ENCODE data around the gene PCP2.

PCP2 gene

DNA sequence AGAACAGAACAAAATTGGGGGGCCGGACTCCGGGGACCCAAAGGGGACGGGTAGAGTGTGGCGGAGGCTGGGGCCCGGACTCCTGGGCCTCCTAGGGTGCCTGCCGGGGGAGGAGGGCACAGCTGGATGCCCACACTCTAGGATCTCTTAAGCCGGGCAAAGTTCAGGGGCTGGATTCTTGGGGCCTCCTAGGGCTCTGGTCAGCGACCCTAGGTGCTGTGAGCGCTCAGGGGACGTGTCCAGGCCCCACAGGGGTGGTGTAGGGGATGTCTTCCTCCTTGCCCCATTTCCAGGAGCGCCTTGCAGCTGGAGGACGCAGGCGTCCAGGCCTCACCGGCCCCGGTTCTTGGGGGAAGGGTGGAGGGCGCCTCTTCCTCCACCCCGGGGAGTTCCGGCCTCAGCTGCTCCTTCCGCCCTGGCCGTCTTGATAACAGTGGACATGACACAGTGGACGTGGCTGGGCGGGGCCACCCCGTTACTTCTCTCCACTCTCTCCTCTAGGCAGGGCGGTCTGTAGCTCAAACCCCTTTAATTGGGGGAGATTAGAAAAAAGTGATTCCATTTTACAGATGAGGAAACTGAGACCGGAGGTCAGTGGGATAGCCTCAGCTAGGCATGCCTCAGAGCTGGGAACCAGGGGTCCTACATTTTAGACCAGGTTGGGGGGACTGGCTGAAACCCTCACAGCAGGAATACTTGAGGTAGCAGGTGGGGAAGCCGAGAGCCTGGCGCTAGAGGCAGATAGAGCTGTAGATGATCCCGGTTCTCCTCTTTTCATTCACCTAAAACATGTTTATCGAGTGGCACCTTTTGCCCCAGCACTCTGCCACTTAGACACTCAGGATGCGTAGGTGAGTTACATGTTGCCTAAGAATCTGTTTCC lies 4.1 kb upstream of the PCP2 start:
- no peak for DNase-seq

GRCh38 chr19:7636691-7637373 lies 3.3 kb upstream of the PCP2 start, which contains the start of gene STXBP2:
STXBP2 (plus strand) TSS chr19:7637110; CDS start chr19:7637150, 40 bp downstream.
- peaks cover 0 to 42% of the 10 kb centered on the region in 2 donors for H3K27me3 ChIP-seq
- DNase-seq: peak in 1 of 2 donors; percentile 44
- no peaks in the 10 kb centered on the region for H3K9me3 ChIP-seq
- peak within 1 kb of the TSS; percentile 35 to 44 for H3K4me3 ChIP-seq
- peaks cover 0 to 14% (median 0%) of the 10 kb centered on the region in 3 donors for H3K36me3 ChIP-seq
- H3K27ac ChIP-seq: no peak within 1 kb of the TSS
- intact Hi-C loops (cut with DNase I; ENCODE audit: low total_unique reads): no loop called here
- H3K4me1 ChIP-seq: peaks cover 0 to 12% (median 1%) of the 10 kb centered on the region in 4 donors
- TF ChIP-seq CTCF (IDR thresholded peaks at IDR 0.05): no peak

More for the DNA sequence above, 4.1 kb upstream of the PCP2 start:
- Histone ChIP-seq H3K36me3 (peaks cover 0 to 10% (median 0%) of the 10 kb centered on the region in 3 donors), H3K27me3 (peaks cover 0 to 45% of the 10 kb centered on the region in 2 donors), H3K27ac (no peak overlapping the region), H3K4me3 (peak overlapping the region; percentile 35 to 44), H3K9me3 (no peaks in the 10 kb centered on the region), H3K4me1 (peaks cover 0 to 11% (median 1%) of the 10 kb centered on the region in 4 donors)
- intact Hi-C loops (cut with DNase I; ENCODE audit: low total_unique reads): no loop called here
- TF ChIP-seq CTCF (IDR thresholded peaks at IDR 0.05): no peak

DNA sequence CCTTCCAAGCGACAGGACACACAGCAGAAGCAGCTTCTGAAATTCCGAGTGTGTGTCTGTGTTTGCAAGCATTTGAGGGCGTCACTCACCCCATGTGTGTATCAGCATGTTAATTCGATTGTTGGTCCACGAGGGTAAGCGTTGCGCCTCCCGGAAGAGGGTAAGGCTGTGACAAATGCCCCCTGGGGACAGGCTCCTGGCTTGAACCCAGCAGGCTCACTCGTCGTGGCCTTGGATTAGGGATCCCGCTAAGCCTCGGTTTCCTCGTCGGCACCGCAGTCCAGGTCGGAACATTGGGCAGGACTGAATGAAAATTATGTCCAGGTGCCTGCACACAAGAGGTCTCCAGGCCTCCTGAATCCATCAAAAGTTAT lies 2.8 kb upstream of the PCP2 start:
- intact Hi-C loops (cut with DNase I; ENCODE audit: low total_unique reads): no loop called here
- H3K27ac ChIP-seq: no peak overlapping the region
- TF ChIP-seq CTCF (IDR thresholded peaks at IDR 0.05): no peak

GRCh38 chr19:7635670-7636069 lies 2.2 kb upstream of the PCP2 start:
- peaks cover 0 to 23% (median 7%) of the 10 kb centered on the region in 4 donors for H3K4me1 ChIP-seq
- no peak overlapping the region for H3K4me3 ChIP-seq
- H3K36me3 ChIP-seq: peaks cover 0 to 18% (median 0%) of the 10 kb centered on the region in 3 donors
- intact Hi-C loops (cut with DNase I; ENCODE audit: low total_unique reads): no loop called here
- no peaks in the 10 kb centered on the region for H3K9me3 ChIP-seq
- TF ChIP-seq CTCF (IDR thresholded peaks at IDR 0.05): no peak
- no peak overlapping the region for H3K27ac ChIP-seq
- DNase-seq: no peak
- peaks cover 0 to 42% of the 10 kb centered on the region in 2 donors for H3K27me3 ChIP-seq

More for the DNA sequence above, 2.8 kb upstream of the PCP2 start:
- Histone ChIP-seq H3K9me3 (no peaks in the 10 kb centered on the region), H3K4me3 (no peak overlapping the region), H3K36me3 (peaks cover 0 to 18% (median 0%) of the 10 kb centered on the region in 3 donors), H3K4me1 (peaks cover 0 to 17% (median 1%) of the 10 kb centered on the region in 4 donors), H3K27me3 (peaks cover 0 to 42% of the 10 kb centered on the region in 2 donors)
- DNase-seq: no peak

DNA sequence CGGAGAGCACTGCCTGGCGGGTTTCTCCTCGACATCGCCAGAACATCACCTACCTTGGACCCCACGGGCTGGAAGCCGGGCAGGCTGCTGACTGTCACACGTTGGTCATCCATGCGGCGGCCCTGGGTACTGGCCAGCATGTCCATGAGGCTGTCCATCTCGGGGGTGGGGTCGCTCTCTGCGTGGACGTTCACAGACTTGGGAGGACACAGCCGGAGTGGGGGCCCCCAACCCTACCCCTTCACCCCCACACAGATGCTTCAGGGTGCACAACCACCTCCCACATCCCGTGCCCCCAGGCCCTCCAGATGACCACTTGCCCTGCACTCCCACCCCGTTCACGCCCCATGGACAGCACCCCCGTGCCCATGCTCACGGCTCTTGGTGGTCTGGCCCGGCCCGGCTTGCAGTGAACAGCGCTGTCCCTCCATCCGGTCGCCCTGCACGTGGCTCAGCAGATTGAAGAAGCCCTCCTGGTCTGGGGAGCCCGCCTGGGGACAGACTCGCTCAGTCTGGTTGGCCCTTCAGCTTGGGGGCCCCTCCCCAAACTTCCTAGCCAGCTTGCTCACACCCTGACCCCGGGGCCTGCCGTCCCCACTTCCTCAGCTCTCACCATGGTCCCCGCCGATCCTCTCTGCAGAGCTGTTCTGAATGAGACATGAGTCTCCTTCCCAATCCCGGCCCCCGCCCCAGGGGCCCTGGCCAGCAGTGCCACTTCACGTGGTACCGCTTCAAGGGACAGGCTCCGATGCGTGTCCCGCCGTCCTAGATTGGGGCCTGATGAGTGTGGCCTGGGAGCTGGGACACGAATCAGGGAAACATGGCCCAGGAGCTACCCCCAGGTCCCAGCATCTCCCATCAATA lies 947 bp downstream of the PCP2 start:
- intact Hi-C loops (cut with DNase I; ENCODE audit: low total_unique reads): no loop called here
- Histone ChIP-seq H3K27ac (no peak overlapping the region), H3K36me3 (peaks cover 0 to 23% (median under 1%) of the 10 kb centered on the region in 3 donors), H3K27me3 (peaks cover 0 to 26% of the 10 kb centered on the region in 2 donors), H3K4me3 (no peak overlapping the region), H3K9me3 (no peaks in the 10 kb centered on the region), H3K4me1 (peaks cover 3 to 46% (median 27%) of the 10 kb centered on the region in 4 donors)
- no peak for DNase-seq
- no peak for TF ChIP-seq CTCF (IDR thresholded peaks at IDR 0.05)

Data from tibial artery (tissue), 4 donors.